Stimulated activated CD8-positive, alpha-beta memory T cell treated with anti-CD3 and anti-CD28 coated beads, Interleukin-15, amount 100 ng/mL, for 4 hours (primary cell): ENCODE measurements around the gene WNT8B.

ENCODE experiments used
- DNase-seq, 2 donors: peaks; one replicate each; pipeline ENCODE4 v3.0.0-alpha.2; 2020; ENCODE audit warnings: low read depth in 2 of 2

The WNT8B gene

GRCh38 chr10:100462709-100463108, at the start of gene WNT8B:
Gene WNT8B (plus strand): TSS chr10:100463009. CDS start chr10:100463169, 160 bp downstream.
- DNase-seq = no peak

GRCh38 chr10:100413173-100413572, 49.6 kb upstream of the WNT8B start:
- no peak for DNase-seq

GRCh38 chr10:100419911-100420449, 42.8 kb upstream of the WNT8B start:
- no peak for DNase-seq

GRCh38 chr10:100427374-100427773, 35.4 kb upstream of the WNT8B start:
- no peak for DNase-seq

- DNase-seq = peak; percentile 63 to 90
Observed at GRCh38 chr10:100433253-100434240, 29.3 kb upstream of the WNT8B start.

GRCh38 chr10:100436255-100436654, 26.6 kb upstream of the WNT8B start:
- no peak for DNase-seq

GRCh38 chr10:100438674-100439315, 24.0 kb upstream of the WNT8B start:
- no peak for DNase-seq

GRCh38 chr10:100442548-100442947, 20.3 kb upstream of the WNT8B start:
- no peak for DNase-seq

- DNase-seq = no peak
Observed at GRCh38 chr10:100446130-100446761, 16.6 kb upstream of the WNT8B start.

GRCh38 chr10:100447663-100448062, 15.1 kb upstream of the WNT8B start:
- DNase-seq = no peak

GRCh38 chr10:100448951-100449350, 13.9 kb upstream of the WNT8B start:
- DNase-seq = no peak

- DNase-seq = no peak
Observed at GRCh38 chr10:100468322-100468721, 5.5 kb downstream of the WNT8B start.

- no peak for DNase-seq
Observed at GRCh38 chr10:100468978-100469377, 6.2 kb downstream of the WNT8B start.

GRCh38 chr10:100469756-100470155, 6.9 kb downstream of the WNT8B start:
- no peak for DNase-seq

- no peak for DNase-seq
Observed at GRCh38 chr10:100470367-100470766, 7.6 kb downstream of the WNT8B start.

GRCh38 chr10:100477970-100478369, 15.2 kb downstream of the WNT8B start:
- no peak for DNase-seq

GRCh38 chr10:100479037-100479436, 16.2 kb downstream of the WNT8B start:
- no peak for DNase-seq

GRCh38 chr10:100480002-100480401, 17.2 kb downstream of the WNT8B start:
- DNase-seq = no peak

GRCh38 chr10:100481462-100482081, 18.8 kb downstream of the WNT8B start:
- peak; percentile 71 to 82 for DNase-seq

- DNase-seq = peak; percentile 11 to 30
Observed at GRCh38 chr10:100482181-100482833, 19.5 kb downstream of the WNT8B start.

- DNase-seq = no peak
Observed at GRCh38 chr10:100482834-100483185, 20.0 kb downstream of the WNT8B start.
